ENCODE results near the gene S100A2. TPM values are rescaled to one million over a fixed set of nuclear protein-coding genes. Genes with fewer than 3 reads are reported as not detected.

S100A2 gene
- total RNA-seq, 1 donor from 2014 or later: 5.6 TPM

GRCh38 chr1:153549741-153550397, 15.8 kb downstream of the S100A2 start:
- H3K36me3 ChIP-seq: no peaks in the 10 kb centered on the region
- no peaks in the 10 kb centered on the region for H3K9me3 ChIP-seq
- ATAC-seq: no peak
- TF ChIP-seq CTCF (IDR thresholded peaks at IDR 0.05): no peak
- intact Hi-C loops (cut with DNase I): no loop called here
- H3K27ac ChIP-seq: peak overlapping the region; percentile 36
- DNase-seq: peak; percentile 62
- no peaks in the 10 kb centered on the region for H3K27me3 ChIP-seq
- no peak overlapping the region for H3K4me3 ChIP-seq
- peaks cover 53% of the 10 kb centered on the region for H3K4me1 ChIP-seq

GRCh38 chr1:153548722-153549688, 16.6 kb downstream of the S100A2 start, which contains the start of gene S100A3:
TSS of gene S100A3 (minus strand) at chr1:153549258. CDS start at chr1:153548485, 773 bp downstream.
- Histone ChIP-seq H3K36me3 (no peaks in the 10 kb centered on the region), H3K4me3 (no peak within 1 kb of the TSS), H3K4me1 (peaks cover 53% of the 10 kb centered on the region), H3K27ac (peak within 1 kb of the TSS; percentile 36), H3K27me3 (no peaks in the 10 kb centered on the region), H3K9me3 (no peaks in the 10 kb centered on the region)
- intact Hi-C loops (cut with DNase I): no loop called here
- ATAC-seq: no peak
- DNase-seq: peak; percentile 65
- TF ChIP-seq CTCF (IDR thresholded peaks at IDR 0.05): no peak

GRCh38 chr1:153547560-153548551, 17.8 kb downstream of the S100A2 start:
- ATAC-seq: no peak
- TF ChIP-seq CTCF (IDR thresholded peaks at IDR 0.05): no peak
- Histone ChIP-seq H3K36me3 (no peaks in the 10 kb centered on the region), H3K27ac (no peak overlapping the region), H3K27me3 (no peaks in the 10 kb centered on the region), H3K4me1 (peaks cover 53% of the 10 kb centered on the region), H3K9me3 (no peaks in the 10 kb centered on the region), H3K4me3 (no peak overlapping the region)
- intact Hi-C loops (cut with DNase I): no loop called here
- DNase-seq: peak; percentile 18

GRCh38 chr1:153546796-153547559, 18.7 kb downstream of the S100A2 start:
- H3K9me3 ChIP-seq: no peaks in the 10 kb centered on the region
- no peaks in the 10 kb centered on the region for H3K36me3 ChIP-seq
- H3K4me1 ChIP-seq: peaks cover 57% of the 10 kb centered on the region
- H3K4me3 ChIP-seq: no peak overlapping the region
- ATAC-seq (no peak), DNase-seq (peak; percentile 12)
- TF ChIP-seq CTCF (IDR thresholded peaks at IDR 0.05): no peak
- intact Hi-C loops (cut with DNase I): no loop called here
- H3K27ac ChIP-seq: no peak overlapping the region
- no peaks in the 10 kb centered on the region for H3K27me3 ChIP-seq

Data from upper lobe of right lung (tissue), 1 donor.